Lower leg skin (tissue), 4 donors: ENCODE data around the gene HSPG2. TPM values are rescaled to one million over a fixed set of nuclear protein-coding genes. Genes with fewer than 3 reads are reported as not detected.
"Not testable (repeated sequence)": the region's sequence is repeated elsewhere in the genome, so short reads cannot be mapped to it uniquely, and the experiment has no call there.

Experiments
- DNase-seq, 2 donors: peaks; one replicate each; pipeline ENCODE4 v3.0.0-alpha.2; 2019; ENCODE audit warnings: low spot score in 2 of 2
- H3K4me3 ChIP-seq: fragments of 200-600 bp; sonication (generic); 2 replicates; pipeline ENCODE4 v1.5.1; 2017; ENCODE audit warnings: mild to moderate bottlenecking, low read depth; ENCODE audit not compliant: poor library complexity, severe bottlenecking
- CTCF ChIP-seq, 3 donors: fragments of 450-650 bp; IDR thresholded peaks; one replicate each; pipeline ENCODE4 v1.5.1; 2016; ENCODE audit warnings: antibody characterized with exemption in 3 of 3, mild to moderate bottlenecking in 3 of 3, moderate library complexity in 2 of 3
- POLR2A ChIP-seq, 2 donors: fragments of 450-650 bp; IDR thresholded peaks; one replicate each; pipeline ENCODE4 v1.6.1; 2016 to 2017; ENCODE audit warnings: antibody characterized with exemption in 2 of 2, mild to moderate bottlenecking in 1 of 2, moderate library complexity in 1 of 2
- WGBS, 2 donors: methylation state at CpG; one replicate each; pipeline ENCODE4 v1.1.5; 2018; 5-methylcytosine and 5-hydroxymethylcytosine counted together
- intact Hi-C: fragments of 100-400 bp; cut with DNase I; formaldehyde crosslinking; loops from one replicate; pipeline ENCODE4 v1.15.0; 2023; ENCODE audit warnings: low total_unique reads
- total RNA-seq, 4 donors: library from RNA; depleted of rRNA; stranded (reverse); fragments of >200 nt; gene quantifications; one replicate each; pipeline ENCODE4 v1.1.0, GENCODE V29; 2016

The HSPG2 gene
- total RNA-seq, 4 donors from 2014 or later = 67.9 to 171 (median 99.6) TPM

GRCh38 chr1:21925334-21925940 is 11.7 kb downstream of the HSPG2 start:
- TF ChIP-seq POLR2A (IDR thresholded peaks at IDR 0.05) (no peak), CTCF (IDR thresholded peaks at IDR 0.05) (no peak)
- H3K4me3 ChIP-seq = no peak overlapping the region
- 41 to 68% methylated on average over 7 to 8 of the region's 8 CpGs for WGBS, 2 donors
- intact Hi-C loops = no loop called here
- no peak for DNase-seq

DNA sequence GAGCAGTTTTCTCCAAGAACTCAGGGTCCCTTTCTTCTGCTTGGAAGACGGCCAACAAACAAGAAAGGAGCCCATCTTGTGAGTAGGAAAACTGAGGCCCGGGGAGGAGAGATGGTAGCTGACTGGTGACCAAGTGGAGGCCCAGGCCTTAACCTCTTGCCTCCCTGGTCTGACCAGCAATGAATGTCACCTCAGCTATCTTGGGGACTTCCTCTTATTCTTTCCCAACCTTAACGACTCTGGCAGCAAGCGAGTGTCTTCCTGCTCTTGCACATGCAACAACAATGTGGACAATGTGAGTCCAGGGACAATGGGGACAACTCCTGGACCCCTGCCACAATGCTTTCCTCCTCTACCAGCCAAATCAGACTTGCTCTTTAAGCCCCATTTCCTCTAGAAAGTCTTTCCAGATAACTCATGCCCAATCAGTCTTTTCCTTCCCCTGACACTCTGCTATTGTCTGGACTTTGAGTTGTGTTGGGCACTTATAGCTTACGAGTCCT is 12.6 kb downstream of the HSPG2 start:
- peak in 1 of 2 donors; percentile 79 for DNase-seq
- no peak overlapping the region for H3K4me3 ChIP-seq
- intact Hi-C loops = no loop called here
- no peak for TF ChIP-seq CTCF (IDR thresholded peaks at IDR 0.05)
- no peak for TF ChIP-seq POLR2A (IDR thresholded peaks at IDR 0.05)
- WGBS, 2 donors = 54 to 55% methylated on average over 5 of the region's 5 CpGs

DNA sequence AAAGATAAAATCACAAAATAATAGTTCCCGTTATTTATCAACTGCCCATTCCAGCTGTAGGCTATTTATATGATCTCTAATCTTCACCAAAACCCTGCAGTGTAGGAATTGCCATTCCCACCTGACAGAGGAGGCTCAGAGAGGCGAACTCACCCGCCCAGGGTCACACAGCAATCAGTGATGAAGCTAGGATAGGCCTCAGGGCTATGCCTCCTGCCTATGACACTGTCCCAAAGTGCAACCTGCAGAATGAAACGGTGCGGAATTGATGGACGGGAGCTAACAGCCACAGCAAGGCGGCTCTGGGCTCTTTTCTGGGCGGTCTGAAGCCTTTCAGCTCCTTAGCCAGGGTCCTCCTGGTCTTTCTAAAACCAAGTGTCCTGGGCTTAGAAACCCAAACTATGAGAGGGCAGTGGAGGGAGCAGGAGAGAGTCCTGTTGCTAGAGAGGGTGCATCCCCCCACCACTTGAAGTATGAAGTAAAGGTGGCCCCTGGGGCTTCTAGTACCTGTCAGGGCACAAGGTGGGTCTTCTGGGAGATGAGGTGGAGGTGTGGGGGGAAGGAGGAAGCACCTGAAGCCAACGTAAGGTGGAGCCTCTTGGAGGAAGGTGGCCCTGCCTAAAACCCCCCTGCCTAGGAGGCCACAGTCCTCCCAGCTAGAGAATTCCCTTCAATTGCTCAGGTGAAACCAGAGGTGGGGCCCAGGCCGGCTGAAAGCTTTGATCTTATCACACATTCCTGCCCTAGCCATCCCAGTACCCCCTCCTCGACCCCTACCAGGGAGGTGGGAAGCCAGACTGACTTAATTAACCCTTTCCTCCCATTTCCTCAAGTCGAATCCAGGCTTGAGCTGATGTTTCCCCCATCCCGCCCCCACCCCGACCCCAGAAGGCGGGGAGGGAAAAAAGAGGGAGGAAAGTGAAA is 14.8 kb downstream of the HSPG2 start:
- no peak for TF ChIP-seq CTCF (IDR thresholded peaks at IDR 0.05)
- TF ChIP-seq POLR2A (IDR thresholded peaks at IDR 0.05) = no peak
- no peak overlapping the region for H3K4me3 ChIP-seq
- DNase-seq = no peak
- 69% methylated on average over 15 of the region's 15 CpGs for WGBS, 2 donors
- intact Hi-C loops = no loop called here

GRCh38 chr1:21921100-21921875 is 15.8 kb downstream of the HSPG2 start:
- TF ChIP-seq CTCF (IDR thresholded peaks at IDR 0.05) (no peak), POLR2A (IDR thresholded peaks at IDR 0.05) (no peak)
- H3K4me3 ChIP-seq = no peak overlapping the region
- 89 to 90% methylated on average over 8 to 11 of the region's 11 CpGs for WGBS, 2 donors
- intact Hi-C loops = no loop called here
- DNase-seq = no peak

DNA sequence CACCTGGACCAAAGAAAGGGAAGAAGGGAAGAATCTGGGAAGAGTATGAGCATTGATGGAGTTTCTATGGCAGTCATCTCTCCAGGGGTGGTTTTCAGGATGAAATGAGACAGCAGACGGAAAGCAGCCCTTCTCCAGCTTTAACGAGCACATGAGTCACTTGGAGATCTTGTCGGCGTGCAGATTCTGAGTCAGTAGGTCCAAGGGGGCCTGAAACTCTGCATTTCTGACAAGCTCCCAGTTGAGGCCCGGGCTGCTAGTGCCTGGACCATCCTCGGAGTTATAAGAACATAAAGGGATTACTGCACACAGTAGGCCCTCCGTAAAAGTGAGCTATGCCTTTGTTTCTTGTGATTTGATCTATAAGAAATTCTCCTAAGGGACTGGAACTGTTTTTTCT is 17.6 kb downstream of the HSPG2 start:
- no peak for TF ChIP-seq CTCF (IDR thresholded peaks at IDR 0.05)
- no peak for TF ChIP-seq POLR2A (IDR thresholded peaks at IDR 0.05)
- WGBS, 2 donors = 54 to 62% methylated on average over 7 of the region's 7 CpGs
- no peak overlapping the region for H3K4me3 ChIP-seq
- intact Hi-C loops = no loop called here
- DNase-seq = no peak

DNA sequence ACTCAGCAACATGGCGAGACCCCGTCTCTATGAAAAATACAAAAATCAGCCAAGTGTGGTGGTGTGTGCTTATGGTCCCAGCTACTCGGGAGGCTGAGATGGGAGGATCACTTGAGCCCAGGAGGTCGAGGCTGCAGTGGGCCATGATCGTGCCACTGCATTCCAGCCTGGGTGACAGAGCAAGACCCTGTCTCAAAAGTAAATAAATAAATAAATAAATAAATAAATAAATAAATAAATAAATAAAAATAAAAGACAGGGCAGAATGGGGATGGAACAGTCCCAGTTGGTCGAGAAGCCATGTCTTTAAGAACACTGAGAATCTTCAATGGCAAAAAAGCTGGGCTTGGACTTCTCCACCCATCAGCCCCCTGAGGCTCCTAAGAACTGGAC is 19.9 kb downstream of the HSPG2 start:
- DNase-seq, H3K4me3 ChIP-seq, intact Hi-C loops: not testable (repeated sequence)
- WGBS, 2 donors = 83 to 93% methylated on average over 6 of the region's 6 CpGs
